Gastroesophageal sphincter (tissue), 3 donors: ENCODE measurements around the gene CHSY3.

ENCODE experiments used
- EP300 ChIP-seq: sonication (generic); formaldehyde crosslinking; IDR thresholded peaks from one replicate; pipeline ENCODE4 v1.6.1; 2017; ENCODE audit warnings: antibody characterized with exemption, mild to moderate bottlenecking
- POLR2AphosphoS5 ChIP-seq: sonication (generic); formaldehyde crosslinking; IDR thresholded peaks from one replicate; pipeline ENCODE4 v1.6.1; 2017; ENCODE audit warnings: antibody characterized with exemption
- TF ChIP-seq, protein P1 (sequence below), 4 experiments: fragments of 200-600 bp in 2 of 4; fragments of 450-650 bp in 2 of 4; sonication (generic) in 1 of 4; IDR thresholded peaks; one replicate each; pipeline ENCODE4 v1.5.1; 2017 to 2019; ENCODE audit warnings: antibody characterized with exemption in 4 of 4, mild to moderate bottlenecking in 2 of 4, moderate library complexity in 2 of 4

DNA sequence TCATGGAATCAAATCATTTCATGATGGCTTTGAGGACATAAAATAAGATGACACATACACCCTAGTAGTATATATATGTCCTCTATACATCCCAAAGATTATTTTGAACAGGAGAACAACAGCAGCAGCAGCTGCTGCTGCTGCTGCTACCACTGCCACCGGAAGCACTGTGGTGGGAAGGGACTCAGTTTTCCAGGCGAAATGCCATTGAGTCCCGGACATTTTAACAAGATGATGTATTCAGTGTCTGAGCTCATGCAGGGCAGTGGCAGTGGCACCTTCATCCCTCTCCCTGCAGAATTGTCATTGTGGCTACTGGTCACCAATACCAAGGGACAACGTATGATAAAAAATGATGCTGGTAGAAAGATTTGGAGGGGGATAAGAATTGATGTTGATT lies 151.3 kb downstream of the CHSY3 start:
- TF ChIP-seq, protein P1, sequence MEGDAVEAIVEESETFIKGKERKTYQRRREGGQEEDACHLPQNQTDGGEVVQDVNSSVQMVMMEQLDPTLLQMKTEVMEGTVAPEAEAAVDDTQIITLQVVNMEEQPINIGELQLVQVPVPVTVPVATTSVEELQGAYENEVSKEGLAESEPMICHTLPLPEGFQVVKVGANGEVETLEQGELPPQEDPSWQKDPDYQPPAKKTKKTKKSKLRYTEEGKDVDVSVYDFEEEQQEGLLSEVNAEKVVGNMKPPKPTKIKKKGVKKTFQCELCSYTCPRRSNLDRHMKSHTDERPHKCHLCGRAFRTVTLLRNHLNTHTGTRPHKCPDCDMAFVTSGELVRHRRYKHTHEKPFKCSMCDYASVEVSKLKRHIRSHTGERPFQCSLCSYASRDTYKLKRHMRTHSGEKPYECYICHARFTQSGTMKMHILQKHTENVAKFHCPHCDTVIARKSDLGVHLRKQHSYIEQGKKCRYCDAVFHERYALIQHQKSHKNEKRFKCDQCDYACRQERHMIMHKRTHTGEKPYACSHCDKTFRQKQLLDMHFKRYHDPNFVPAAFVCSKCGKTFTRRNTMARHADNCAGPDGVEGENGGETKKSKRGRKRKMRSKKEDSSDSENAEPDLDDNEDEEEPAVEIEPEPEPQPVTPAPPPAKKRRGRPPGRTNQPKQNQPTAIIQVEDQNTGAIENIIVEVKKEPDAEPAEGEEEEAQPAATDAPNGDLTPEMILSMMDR (IDR thresholded peaks at IDR 0.05) = no peak
- TF ChIP-seq EP300 (no peak), POLR2AphosphoS5 (no peak)
